HepG2 (cell line): ENCODE data around the gene AIP. TPM values are rescaled to one million over a fixed set of nuclear protein-coding genes. Genes with fewer than 3 reads are reported as not detected.

Source experiments
- CCAR2 ChIP-seq: fragments of 200-400 bp; formaldehyde crosslinking; optimal IDR thresholded peaks from 2 replicates; pipeline ENCODE3; 2018; ENCODE audit warnings: low read depth, mild to moderate bottlenecking, low read length, moderate library complexity
- CENPT ChIP-seq: sonication (generic); formaldehyde crosslinking; IDR thresholded peaks from 2 replicates; pipeline ENCODE4 v1.8.0; 2022; ENCODE audit warnings: low read depth, mild to moderate bottlenecking, moderate library complexity, missing genetic modification reagents
- E2F1 ChIP-seq: sonication (generic); formaldehyde crosslinking; IDR thresholded peaks from 2 replicates; pipeline ENCODE4 v1.5.0; 2020; ENCODE audit warnings: missing genetic modification reagents
- EED ChIP-seq: sonication (generic); formaldehyde crosslinking; IDR thresholded peaks from 2 replicates; pipeline ENCODE4 v1.5.0; 2020; ENCODE audit warnings: mild to moderate bottlenecking, missing genetic modification reagents
- ELF3 ChIP-seq: IDR thresholded peaks from 2 replicates; pipeline ENCODE4 v1.6.1; 2016; ENCODE audit warnings: missing genetic modification reagents, missing compliant biosample characterization
- GLMP ChIP-seq: sonication (generic); formaldehyde crosslinking; IDR thresholded peaks from 2 replicates; pipeline ENCODE4 v1.9.0; 2021; ENCODE audit warnings: missing genetic modification reagents, mild to moderate bottlenecking, borderline replicate concordance
- KAT7 ChIP-seq: IDR thresholded peaks from 2 replicates; pipeline ENCODE4 v1.6.1; 2018; ENCODE audit warnings: borderline replicate concordance, missing compliant biosample characterization
- PAWR ChIP-seq: sonication (generic); formaldehyde crosslinking; IDR thresholded peaks from 2 replicates; pipeline ENCODE4 v1.4.0; 2020; ENCODE audit warnings: missing genetic modification reagents, mild to moderate bottlenecking, borderline replicate concordance
- RFX3 ChIP-seq: IDR thresholded peaks from 2 replicates; pipeline ENCODE4 v1.6.1; 2016; ENCODE audit warnings: missing biosample characterization, missing genetic modification reagents
- SMC3 ChIP-seq: IDR thresholded peaks from 2 replicates; pipeline ENCODE4 v1.6.1; 2011; ENCODE audit warnings: low read length, improper control_type of control experiment
- SP2 ChIP-seq: sonication (generic); formaldehyde crosslinking; IDR thresholded peaks from 2 replicates; pipeline ENCODE4 v1.5.1; 2020; ENCODE audit warnings: mild to moderate bottlenecking, missing genetic modification reagents
- TBL1XR1 ChIP-seq: fragments of 150-350 bp; IDR thresholded peaks from 2 replicates; pipeline ENCODE4 v1.6.1; 2014; ENCODE audit warnings: borderline replicate concordance, low read length; ENCODE audit not compliant: partially characterized antibody
- TGIF2 ChIP-seq: IDR thresholded peaks from 2 replicates; pipeline ENCODE4 v1.6.1; 2016; ENCODE audit warnings: control low read depth, missing compliant biosample characterization
- ZBTB37 ChIP-seq: sonication (generic); formaldehyde crosslinking; IDR thresholded peaks from 2 replicates; pipeline ENCODE4 v1.4.0; 2020; ENCODE audit warnings: mild to moderate bottlenecking, missing genetic modification reagents
- ZNF230 ChIP-seq: sonication (generic); formaldehyde crosslinking; IDR thresholded peaks from 2 replicates; pipeline ENCODE4 v1.4.0; 2020; ENCODE audit warnings: mild to moderate bottlenecking, missing genetic modification reagents
- ZNF24 ChIP-seq: fragments of 450-650 bp; IDR thresholded peaks from 2 replicates; pipeline ENCODE4 v1.6.1; 2017; ENCODE audit warnings: antibody characterized with exemption, mild to moderate bottlenecking
- ZNF251 ChIP-seq: sonication (generic); formaldehyde crosslinking; IDR thresholded peaks from 2 replicates; pipeline ENCODE4 v1.9.0; 2021; ENCODE audit warnings: mild to moderate bottlenecking, missing genetic modification reagents
- ZNF260 ChIP-seq: sonication (generic); formaldehyde crosslinking; IDR thresholded peaks from 2 replicates; pipeline ENCODE4 v1.4.0; 2020; ENCODE audit warnings: missing genetic modification reagents, low read depth, mild to moderate bottlenecking, borderline replicate concordance
- ZNF33A ChIP-seq: sonication (generic); formaldehyde crosslinking; IDR thresholded peaks from 2 replicates; pipeline ENCODE4 v1.5.1; 2020; ENCODE audit warnings: missing genetic modification reagents, mild to moderate bottlenecking, moderate library complexity, borderline replicate concordance
- ZNF44 ChIP-seq: sonication (generic); formaldehyde crosslinking; IDR thresholded peaks from 2 replicates; pipeline ENCODE4 v1.5.1; 2020; ENCODE audit warnings: mild to moderate bottlenecking, missing genetic modification reagents
- ZNF556 ChIP-seq: sonication (generic); formaldehyde crosslinking; IDR thresholded peaks from 2 replicates; pipeline ENCODE4 v1.4.0; 2020; ENCODE audit warnings: mild to moderate bottlenecking, missing genetic modification reagents, borderline replicate concordance
- ZNF577 ChIP-seq: sonication (generic); formaldehyde crosslinking; IDR thresholded peaks from 2 replicates; pipeline ENCODE4 v1.4.0; 2020; ENCODE audit warnings: mild to moderate bottlenecking, low read depth, missing genetic modification reagents, borderline replicate concordance
- ZNF615 ChIP-seq: sonication (generic); formaldehyde crosslinking; IDR thresholded peaks from 2 replicates; pipeline ENCODE4 v1.5.0; 2020; ENCODE audit warnings: mild to moderate bottlenecking, missing genetic modification reagents, borderline replicate concordance
- ZNF784 ChIP-seq: sonication (generic); formaldehyde crosslinking; IDR thresholded peaks from 2 replicates; pipeline ENCODE4 v1.5.1; 2020; ENCODE audit warnings: missing genetic modification reagents, mild to moderate bottlenecking, borderline replicate concordance
- ZSCAN22 ChIP-seq: sonication (generic); formaldehyde crosslinking; IDR thresholded peaks from 2 replicates; pipeline ENCODE4 v1.4.0; 2020; ENCODE audit warnings: mild to moderate bottlenecking, missing genetic modification reagents
- polyA plus RNA-seq, 8 experiments: library from polyadenylated mRNA; depleted of rRNA in 3 of 8; stranded (reverse) in 7 of 8; unstranded in 1 of 8; fragments of >200 nt; fragmentation: Illumina TruSeq in 4 of 8; extraction: Trizol in 4 of 8; gene quantifications; 2 replicates each; pipeline versions ENCODE4 v1.2.1 to v1.2.3, GENCODE V29; 2011 to 2016; ENCODE audit warnings: low read depth in 4 of 8, missing spikeins in 1 of 8, mixed read lengths in 1 of 8; ENCODE audit not compliant: insufficient read depth in 1 of 8
- total RNA-seq, 5 experiments: library from RNA; depleted of rRNA; stranded (reverse); fragments of >200 nt; fragmentation: Illumina TruSeq; extraction: Trizol; gene quantifications; 2 replicates each; pipeline ENCODE4 v1.2.3, GENCODE V29; 2016; ENCODE audit warnings: low read depth in 1 of 5

AIP gene
- total and polyA plus RNA-seq, 2 of the 13 experiments (the other 11 are each of a cell fraction or from before 2014, with no cell fraction given) = 51.8 to 110 TPM

- TF ChIP-seq ZNF44 (CRISPR knock-in tag) (peak; percentile 82), ZNF784 (CRISPR knock-in tag) (peak; percentile 88; the same call in 1 of the 2 replicates), CENPT (CRISPR knock-in tag) (peak; percentile 95), ZNF33A (CRISPR knock-in tag) (no peak; the same call in 1 of the 2 replicates), ZNF251 (CRISPR knock-in tag) (peak; percentile 95), ZNF260 (CRISPR knock-in tag) (no peak), SP2 (peak; percentile 88), KAT7 (CRISPR knock-in tag) (peak; percentile 68; the same call in 1 of the 2 replicates), ZNF577 (CRISPR knock-in tag) (no peak), CCAR2 (no peak), GLMP (CRISPR knock-in tag) (no peak), EED (peak; percentile 82), ELF3 (CRISPR knock-in tag) (peak; percentile 57; the same call in 1 of the 2 replicates), ZBTB37 (CRISPR knock-in tag) (0 out of 2 replicates have a peak, but pooled peaks have one; percentile 45), TBL1XR1 (no peak), ZSCAN22 (CRISPR knock-in tag) (peak; percentile 84; the same call in 1 of the 2 replicates), ZNF556 (CRISPR knock-in tag) (peak; percentile 82; the same call in 1 of the 2 replicates), E2F1 (CRISPR knock-in tag) (peak; percentile 83), ZNF230 (CRISPR knock-in tag) (peak; percentile 94; the same call in 1 of the 2 replicates), TGIF2 (CRISPR knock-in tag) (no peak; the same call in 1 of the 2 replicates), RFX3 (CRISPR knock-in tag) (peak; percentile 32; the same call in 1 of the 2 replicates), ZNF24 (0 out of 2 replicates have a peak, but pooled peaks have one; percentile 10), SMC3 (no peak), ZNF615 (CRISPR knock-in tag) (peak; percentile 98), PAWR (CRISPR knock-in tag) (peak; percentile 76)
Observed at GRCh38 chr11:67482827-67483798, at the start of gene AIP (continued).
